Mesendoderm (in vitro differentiated cells): Measurements from ENCODE around the gene SMIM11.

Experiments used
- DNase-seq: peaks from one replicate; pipeline ENCODE4 v3.0.0; 2013
- H2AK5ac ChIP-seq: 2 replicates; pipeline ENCODE4 v1.6.1; 2013; ENCODE audit warnings: low read length, inconsistent platforms
- H2BK120ac ChIP-seq: 2 replicates; pipeline ENCODE4 v1.6.1; 2013; ENCODE audit warnings: low read depth, mild to moderate bottlenecking, low read length, moderate library complexity, mixed read lengths
- H2BK15ac ChIP-seq: replicated peaks from 2 replicates; pipeline ENCODE4 v1.6.1; 2013; ENCODE audit warnings: low read depth, mild to moderate bottlenecking, moderate library complexity
- H2BK5ac ChIP-seq: 2 replicates; pipeline ENCODE4 v1.6.1; 2013; ENCODE audit warnings: low read length, inconsistent platforms
- H3K18ac ChIP-seq: 2 replicates; pipeline ENCODE4 v1.6.1; 2013; ENCODE audit warnings: mild to moderate bottlenecking, low read length, mixed read lengths
- H3K23ac ChIP-seq: one replicate; pipeline ENCODE4 v1.6.1; 2013; ENCODE audit warnings: low read length
- H3K27ac ChIP-seq: 2 replicates; pipeline ENCODE4 v1.5.1; 2013; ENCODE audit warnings: low read depth, mild to moderate bottlenecking, inconsistent platforms, low read length, moderate library complexity
- H3K27me3 ChIP-seq: 2 replicates; pipeline ENCODE4 v1.6.1; 2013; ENCODE audit warnings: low read length, control low read depth, mild to moderate bottlenecking, inconsistent platforms; ENCODE audit not compliant: insufficient read depth, poor library complexity
- H3K36me3 ChIP-seq: 2 replicates; pipeline ENCODE4 v1.6.1; 2013; ENCODE audit warnings: low read length, inconsistent platforms; ENCODE audit not compliant: control insufficient read depth, insufficient read depth
- H3K4ac ChIP-seq: one replicate; pipeline ENCODE4 v1.6.1; 2013; ENCODE audit warnings: low read depth, mild to moderate bottlenecking, low read length, moderate library complexity
- H3K4me1 ChIP-seq: 2 replicates; pipeline ENCODE4 v1.6.1; 2013; ENCODE audit warnings: low read depth, low read length, inconsistent platforms; ENCODE audit not compliant: control insufficient read depth
- H3K4me2 ChIP-seq: 2 replicates; pipeline ENCODE4 v1.6.1; 2013; ENCODE audit warnings: low read length
- H3K4me3 ChIP-seq: 2 replicates; pipeline ENCODE4 v1.5.1; 2013; ENCODE audit warnings: mild to moderate bottlenecking, low read length
- H3K56ac ChIP-seq: one replicate; pipeline ENCODE4 v1.6.1; 2013; ENCODE audit warnings: low read length
- H3K79me1 ChIP-seq: 2 replicates; pipeline ENCODE4 v1.6.1; 2013; ENCODE audit warnings: low read length, inconsistent platforms
- H3K79me2 ChIP-seq: 2 replicates; pipeline ENCODE4 v1.6.1; 2013; ENCODE audit warnings: mild to moderate bottlenecking, low read length; ENCODE audit not compliant: control insufficient read depth, insufficient read depth
- H3K9ac ChIP-seq: 2 replicates; pipeline ENCODE4 v1.6.1; 2013; ENCODE audit warnings: low read length, inconsistent platforms
- H4K5ac ChIP-seq: one replicate; pipeline ENCODE4 v1.6.1; 2013; ENCODE audit warnings: low read length
- H4K8ac ChIP-seq: one replicate; pipeline ENCODE4 v1.6.1; 2013; ENCODE audit warnings: low read depth, mild to moderate bottlenecking, control low read depth, low read length, moderate library complexity
- WGBS: extraction: QIAGEN DNeasy Blood & Tissue Kit; methylation state at CpG from one replicate; pipeline ENCODE4 v1.1.7; 2013; ENCODE audit warnings: low lambda C conversion rate, missing lambda C conversion rate; ENCODE audit not compliant: insufficient coverage; ENCODE audit errors: extremely low coverage; 5-methylcytosine and 5-hydroxymethylcytosine counted together

The SMIM11 gene

GRCh38 chr21:34357889-34358288, 17.4 kb upstream of the SMIM11 start:
- Histone ChIP-seq H3K79me1 (no peaks in the 10 kb centered on the region), H3K27ac (no peak overlapping the region), H4K5ac (no peak overlapping the region), H3K4me1 (no peaks in the 10 kb centered on the region), H3K4ac (no peak overlapping the region), H3K9ac (no peak overlapping the region), H2BK15ac (no peak overlapping the region), H3K27me3 (no peaks in the 10 kb centered on the region), H3K36me3 (no peaks in the 10 kb centered on the region), H3K4me2 (no peak overlapping the region), H3K79me2 (no peaks in the 10 kb centered on the region), H3K4me3 (no peak overlapping the region), H3K18ac (no peak overlapping the region), H3K23ac (no peak overlapping the region), H4K8ac (no peak overlapping the region), H3K56ac (no peak overlapping the region), H2AK5ac (no peak overlapping the region), H2BK5ac (no peak overlapping the region), H2BK120ac (no peak overlapping the region)
- no CpG with 5 or more reads among the region's 2 CpGs for WGBS
- no peak for DNase-seq

- no peak for DNase-seq
- Histone ChIP-seq H3K79me2 (no peaks in the 10 kb centered on the region), H2BK15ac (no peak overlapping the region), H3K4me2 (no peak overlapping the region), H3K27me3 (no peaks in the 10 kb centered on the region), H3K79me1 (no peaks in the 10 kb centered on the region), H3K23ac (no peak overlapping the region), H3K4ac (no peak overlapping the region), H3K4me3 (no peak overlapping the region), H4K8ac (no peak overlapping the region), H3K4me1 (no peaks in the 10 kb centered on the region), H3K18ac (no peak overlapping the region), H3K9ac (no peak overlapping the region), H2AK5ac (no peak overlapping the region), H3K56ac (no peak overlapping the region), H2BK120ac (no peak overlapping the region), H2BK5ac (no peak overlapping the region), H3K36me3 (no peaks in the 10 kb centered on the region), H3K27ac (no peak overlapping the region), H4K5ac (no peak overlapping the region)
- WGBS: no CpG with 5 or more reads among the region's 1 CpG
These were observed 16.4 kb upstream of the SMIM11 start for GRCh38 chr21:34358866-34359265.

- Histone ChIP-seq H3K4me3 (no peak overlapping the region), H3K79me1 (no peaks in the 10 kb centered on the region), H2BK15ac (no peak overlapping the region), H4K5ac (no peak overlapping the region), H4K8ac (no peak overlapping the region), H2AK5ac (no peak overlapping the region), H3K23ac (no peak overlapping the region), H3K18ac (no peak overlapping the region), H2BK5ac (no peak overlapping the region), H2BK120ac (no peak overlapping the region), H3K27me3 (no peaks in the 10 kb centered on the region), H3K56ac (no peak overlapping the region), H3K4me1 (no peaks in the 10 kb centered on the region), H3K4me2 (no peak overlapping the region), H3K4ac (no peak overlapping the region), H3K27ac (no peak overlapping the region), H3K9ac (no peak overlapping the region), H3K79me2 (no peaks in the 10 kb centered on the region), H3K36me3 (no peaks in the 10 kb centered on the region)
- DNase-seq: no peak
- no CpG with 5 or more reads among the region's 12 CpGs for WGBS
These were observed 14.6 kb upstream of the SMIM11 start for GRCh38 chr21:34360488-34361241.

GRCh38 chr21:34362136-34362444, 13.2 kb upstream of the SMIM11 start:
- no peak overlapping the region for H3K18ac ChIP-seq
- no peak overlapping the region for H4K5ac ChIP-seq
- H3K9ac ChIP-seq: no peak overlapping the region
- H4K8ac ChIP-seq: no peak overlapping the region
- no peak for DNase-seq
- no CpG with 5 or more reads among the region's 3 CpGs for WGBS
- no peak overlapping the region for H3K4me2 ChIP-seq
- H3K4ac ChIP-seq: no peak overlapping the region
- H3K56ac ChIP-seq: no peak overlapping the region
- no peak overlapping the region for H2BK120ac ChIP-seq
- H3K79me2 ChIP-seq: no peaks in the 10 kb centered on the region
- no peaks in the 10 kb centered on the region for H3K27me3 ChIP-seq
- H3K79me1 ChIP-seq: no peaks in the 10 kb centered on the region
- H3K4me1 ChIP-seq: no peaks in the 10 kb centered on the region
- no peak overlapping the region for H2BK15ac ChIP-seq
- no peak overlapping the region for H2AK5ac ChIP-seq
- no peak overlapping the region for H3K23ac ChIP-seq
- H3K4me3 ChIP-seq: no peak overlapping the region
- H3K36me3 ChIP-seq: no peaks in the 10 kb centered on the region
- no peak overlapping the region for H2BK5ac ChIP-seq
- no peak overlapping the region for H3K27ac ChIP-seq

GRCh38 chr21:34362670-34363069, 12.6 kb upstream of the SMIM11 start:
- Histone ChIP-seq H3K36me3 (no peaks in the 10 kb centered on the region), H3K4me2 (no peak overlapping the region), H2AK5ac (no peak overlapping the region), H3K4me3 (no peak overlapping the region), H3K27me3 (no peaks in the 10 kb centered on the region), H2BK15ac (no peak overlapping the region), H2BK120ac (no peak overlapping the region), H3K4ac (no peak overlapping the region), H3K79me1 (no peaks in the 10 kb centered on the region), H4K8ac (no peak overlapping the region), H3K56ac (no peak overlapping the region), H2BK5ac (no peak overlapping the region), H3K79me2 (no peaks in the 10 kb centered on the region), H4K5ac (no peak overlapping the region), H3K27ac (no peak overlapping the region), H3K4me1 (no peaks in the 10 kb centered on the region), H3K23ac (no peak overlapping the region), H3K9ac (no peak overlapping the region), H3K18ac (no peak overlapping the region)
- no peak for DNase-seq
- WGBS: no CpG with 5 or more reads among the region's 3 CpGs

GRCh38 chr21:34363733-34364132, 11.6 kb upstream of the SMIM11 start, which contains the start of gene KCNE2:
TSS of gene KCNE2 (plus strand) at chr21:34364006. CDS start at chr21:34370479, 6,473 bp downstream.
- H3K23ac ChIP-seq: no peak within 1 kb of the TSS
- no peak within 1 kb of the TSS for H2BK15ac ChIP-seq
- H4K8ac ChIP-seq: no peak within 1 kb of the TSS
- DNase-seq: no peak
- WGBS: no CpG with 5 or more reads among the region's 3 CpGs
- no peak within 1 kb of the TSS for H4K5ac ChIP-seq
- no peak within 1 kb of the TSS for H3K4ac ChIP-seq
- no peak within 1 kb of the TSS for H3K18ac ChIP-seq
- H3K27ac ChIP-seq: no peak within 1 kb of the TSS
- no peaks in the 10 kb centered on the region for H3K27me3 ChIP-seq
- no peak within 1 kb of the TSS for H2BK5ac ChIP-seq
- H3K4me2 ChIP-seq: no peak within 1 kb of the TSS
- H3K79me1 ChIP-seq: no peaks in the 10 kb centered on the region
- no peaks in the 10 kb centered on the region for H3K36me3 ChIP-seq
- no peak within 1 kb of the TSS for H3K4me3 ChIP-seq
- no peak within 1 kb of the TSS for H3K56ac ChIP-seq
- H2AK5ac ChIP-seq: no peak within 1 kb of the TSS
- no peak within 1 kb of the TSS for H3K9ac ChIP-seq
- H3K4me1 ChIP-seq: no peaks in the 10 kb centered on the region
- no peaks in the 10 kb centered on the region for H3K79me2 ChIP-seq
- no peak within 1 kb of the TSS for H2BK120ac ChIP-seq
